Stimulated activated memory B cell treated with anti-CD40 and anti-IgM and Interleukin-4, amounts not matched to agents 10 μg/mL and 1 μg/mL and 100 μg/mL, for 72 hours (primary cell): ENCODE results near the gene TMEM144.

Experiments used
- ATAC-seq: fragments of 150-1000 bp; cut with Tn5 transposase; 2 replicates; pipeline ENCODE4 v1.10.0; 2021
- H3K27ac Mint-ChIP-seq: one replicate; pipeline ENCODE4 v1.8.0; 2022; ENCODE audit warnings: mild to moderate bottlenecking, mixed read lengths
- H3K27me3 Mint-ChIP-seq: one replicate; pipeline ENCODE4 v1.8.0; 2022; ENCODE audit warnings: mixed read lengths
- H3K36me3 Mint-ChIP-seq: one replicate; pipeline ENCODE4 v1.8.0; 2022; ENCODE audit warnings: mixed read lengths
- H3K4me1 Mint-ChIP-seq: one replicate; pipeline ENCODE4 v1.8.0; 2022; ENCODE audit warnings: mixed read lengths
- H3K4me3 Mint-ChIP-seq: one replicate; pipeline ENCODE4 v1.8.0; 2022; ENCODE audit warnings: mild to moderate bottlenecking, moderate library complexity, mixed read lengths
- H3K9me3 Mint-ChIP-seq: one replicate; pipeline ENCODE4 v1.8.0; 2022; ENCODE audit warnings: mixed read lengths

The TMEM144 gene

DNA sequence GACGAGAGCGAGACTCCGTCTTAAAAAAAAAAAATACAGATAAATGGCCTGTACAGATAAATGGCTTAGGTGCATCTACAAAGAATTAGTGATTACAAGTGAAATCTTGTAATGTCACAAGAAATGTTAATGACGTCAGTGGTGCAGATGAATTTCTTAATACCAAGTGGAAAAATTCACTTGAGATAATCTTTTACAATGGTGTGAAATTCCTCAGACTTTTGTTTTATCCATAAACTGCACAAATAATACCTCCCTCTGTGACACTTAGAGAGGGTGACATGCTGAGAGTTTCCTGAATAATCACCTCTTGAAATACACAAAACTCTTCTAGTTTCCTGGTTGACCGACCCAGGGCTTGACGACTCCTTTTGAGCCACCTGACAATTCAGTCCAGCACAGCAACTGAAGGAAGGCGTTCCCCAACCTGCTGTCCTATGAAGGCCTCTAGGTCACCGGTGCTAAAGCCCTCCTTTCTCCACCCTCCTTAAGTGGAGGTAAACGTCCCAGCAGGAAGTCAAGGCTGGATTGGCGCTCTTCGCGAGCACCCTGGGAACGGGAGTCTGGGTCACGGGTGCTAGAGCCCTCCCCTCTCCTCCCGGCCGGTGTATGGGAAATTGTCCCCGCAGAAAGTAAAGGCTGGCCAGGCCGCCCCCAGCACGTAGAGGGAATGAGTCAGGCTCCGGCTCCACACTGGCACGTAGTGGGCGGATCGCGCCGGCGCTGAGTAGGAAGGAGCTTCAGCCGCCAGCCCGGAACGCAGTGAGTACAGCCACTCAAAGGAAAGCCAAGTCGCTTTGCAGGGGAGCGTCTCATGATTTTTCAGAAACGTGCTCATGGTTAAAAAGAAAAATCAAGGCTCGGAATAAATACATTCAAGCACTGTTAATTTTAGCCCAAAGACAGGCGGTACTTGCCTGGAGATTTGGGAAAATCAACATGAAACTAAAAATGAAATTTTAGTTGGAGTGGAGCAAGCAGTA lies at the start of gene TMEM144:
Gene TMEM144, plus strand, starts transcription at position 662 of the 983 bp plus-strand sequence. CDS start 2,182 bp downstream, outside the sequence.
- H3K27ac Mint-ChIP-seq = no peak within 1 kb of the TSS
- peaks cover 6% of the 10 kb centered on the region for H3K9me3 Mint-ChIP-seq
- H3K27me3 Mint-ChIP-seq = peaks cover 8% of the 10 kb centered on the region
- no peaks in the 10 kb centered on the region for H3K36me3 Mint-ChIP-seq
- peak within 1 kb of the TSS; percentile 68 for H3K4me3 Mint-ChIP-seq
- peak; percentile 67 for ATAC-seq
- H3K4me1 Mint-ChIP-seq = no peaks in the 10 kb centered on the region

DNA sequence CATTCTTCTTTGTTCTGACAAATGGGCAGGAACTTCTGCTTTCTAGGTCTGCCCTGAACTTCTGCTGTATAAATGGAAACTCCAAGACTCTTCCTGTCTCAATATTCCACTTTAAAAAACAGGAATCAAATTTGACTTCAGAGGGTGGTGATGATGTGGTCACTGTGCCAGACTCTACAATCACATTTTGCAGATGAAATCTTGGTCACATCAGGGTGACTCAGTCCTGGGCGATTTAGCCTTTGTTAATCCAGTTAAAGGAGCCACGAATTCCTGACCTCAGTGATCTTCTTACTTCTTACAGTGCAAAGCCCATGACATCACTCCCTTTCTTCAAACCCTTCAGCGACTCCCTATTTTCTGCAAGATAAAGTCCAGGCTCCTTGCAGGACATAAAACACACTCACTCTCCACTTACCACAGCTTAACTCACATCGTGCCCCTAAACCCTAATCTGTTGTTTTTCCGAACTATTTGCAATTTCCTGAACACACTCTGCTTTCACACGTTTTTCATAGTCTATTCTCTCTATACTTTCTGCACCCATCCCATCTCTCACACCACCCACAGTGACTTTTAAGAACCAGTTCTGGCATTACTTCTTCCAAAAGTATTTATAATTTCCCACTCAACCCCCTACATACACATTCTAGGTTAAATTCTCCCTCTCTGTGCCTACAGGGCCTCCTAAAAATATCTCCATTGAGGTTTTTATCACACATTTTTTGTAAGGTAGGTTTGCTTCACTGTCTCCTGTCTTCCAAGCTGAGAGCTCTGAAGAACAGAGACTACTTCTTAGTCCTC lies 48.5 kb upstream of the TMEM144 start:
- Mint-ChIP-seq H3K36me3 (no peaks in the 10 kb centered on the region), H3K4me1 (no peaks in the 10 kb centered on the region)
- ATAC-seq = no peak

DNA sequence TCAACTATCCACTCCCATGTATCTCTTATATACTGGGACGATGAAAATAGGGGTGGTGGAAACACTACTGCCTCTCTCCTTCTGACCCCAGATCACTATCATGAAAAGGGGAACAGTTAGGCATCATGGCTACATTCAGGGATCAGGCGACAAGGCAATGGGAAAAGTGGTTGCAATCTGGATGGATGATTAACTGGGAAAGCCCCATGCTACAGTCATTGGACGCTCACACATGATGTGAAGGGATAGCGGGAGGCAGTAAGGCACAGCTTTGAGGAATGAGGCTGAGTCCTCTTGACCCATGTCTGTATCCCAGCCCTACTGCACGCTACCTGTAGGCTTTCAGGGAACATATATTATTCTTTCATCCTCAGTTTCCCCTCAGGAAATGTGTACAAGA lies 47.7 kb upstream of the TMEM144 start:
- H3K9me3 Mint-ChIP-seq = no peaks in the 10 kb centered on the region
- no peaks in the 10 kb centered on the region for H3K4me1 Mint-ChIP-seq
- H3K27me3 Mint-ChIP-seq = no peaks in the 10 kb centered on the region
- ATAC-seq = no peak
- H3K27ac Mint-ChIP-seq = no peak overlapping the region
- no peak overlapping the region for H3K4me3 Mint-ChIP-seq
- no peaks in the 10 kb centered on the region for H3K36me3 Mint-ChIP-seq

More for the DNA sequence above, 48.5 kb upstream of the TMEM144 start:
- Mint-ChIP-seq H3K27ac (no peak overlapping the region), H3K27me3 (no peaks in the 10 kb centered on the region), H3K4me3 (no peak overlapping the region), H3K9me3 (no peaks in the 10 kb centered on the region)

DNA sequence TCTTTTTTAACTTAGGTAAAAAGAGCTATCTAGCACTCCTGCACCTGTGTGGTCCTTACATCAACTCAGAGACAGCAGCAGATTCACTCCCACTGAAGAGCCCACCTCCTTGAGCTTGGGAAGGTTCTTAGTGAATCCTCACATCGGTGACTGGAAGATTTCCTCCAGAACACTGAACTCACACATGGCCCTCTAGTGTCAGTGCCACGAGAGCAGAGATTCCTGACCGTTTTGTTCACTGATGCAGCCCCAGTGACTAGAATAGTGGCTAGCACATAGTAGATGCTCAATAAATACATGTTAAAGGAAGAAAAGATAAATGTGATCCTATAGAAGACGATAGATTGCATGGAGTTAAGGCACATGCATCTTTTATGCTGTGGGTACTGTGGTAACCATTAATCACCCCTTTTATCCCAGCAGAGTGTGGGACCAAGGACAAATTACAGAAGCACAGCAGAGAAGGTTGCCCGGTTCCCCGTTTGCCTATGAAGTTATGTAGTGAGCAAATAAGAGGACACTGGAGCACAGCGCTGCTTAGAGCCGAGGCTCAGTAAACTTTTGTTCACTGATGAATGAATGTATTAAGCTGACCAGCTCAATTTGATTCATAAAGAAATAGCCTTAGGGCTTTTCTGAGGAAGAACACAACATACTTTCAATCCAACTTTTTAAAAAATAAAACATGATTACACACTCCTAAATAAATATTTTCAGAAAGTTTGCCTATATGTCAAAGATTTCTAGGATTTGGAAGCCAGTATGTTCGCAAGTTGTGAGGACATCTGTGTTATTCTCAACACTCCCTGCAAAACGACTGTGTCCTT lies 46.1 kb upstream of the TMEM144 start:
- no peaks in the 10 kb centered on the region for H3K27me3 Mint-ChIP-seq
- no peaks in the 10 kb centered on the region for H3K36me3 Mint-ChIP-seq
- no peak overlapping the region for H3K4me3 Mint-ChIP-seq
- no peak overlapping the region for H3K27ac Mint-ChIP-seq
- H3K9me3 Mint-ChIP-seq = no peaks in the 10 kb centered on the region
- H3K4me1 Mint-ChIP-seq = no peaks in the 10 kb centered on the region
- no peak for ATAC-seq

- Mint-ChIP-seq H3K4me3 (no peak overlapping the region), H3K9me3 (no peaks in the 10 kb centered on the region), H3K27ac (no peak overlapping the region), H3K4me1 (no peaks in the 10 kb centered on the region), H3K36me3 (no peaks in the 10 kb centered on the region), H3K27me3 (no peaks in the 10 kb centered on the region)
- no peak for ATAC-seq
These were observed 45.5 kb upstream of the TMEM144 start for GRCh38 chr4:158164768-158165213.

GRCh38 chr4:158166701-158167100 lies 43.6 kb upstream of the TMEM144 start:
- no peaks in the 10 kb centered on the region for H3K9me3 Mint-ChIP-seq
- H3K27me3 Mint-ChIP-seq = peaks cover 13% of the 10 kb centered on the region
- H3K36me3 Mint-ChIP-seq = no peaks in the 10 kb centered on the region
- no peak overlapping the region for H3K4me3 Mint-ChIP-seq
- peaks cover under 1% of the 10 kb centered on the region for H3K4me1 Mint-ChIP-seq
- H3K27ac Mint-ChIP-seq = no peak overlapping the region
- no peak for ATAC-seq

GRCh38 chr4:158168606-158169005 lies 41.7 kb upstream of the TMEM144 start:
- peaks cover 21% of the 10 kb centered on the region for H3K27me3 Mint-ChIP-seq
- ATAC-seq = no peak

DNA sequence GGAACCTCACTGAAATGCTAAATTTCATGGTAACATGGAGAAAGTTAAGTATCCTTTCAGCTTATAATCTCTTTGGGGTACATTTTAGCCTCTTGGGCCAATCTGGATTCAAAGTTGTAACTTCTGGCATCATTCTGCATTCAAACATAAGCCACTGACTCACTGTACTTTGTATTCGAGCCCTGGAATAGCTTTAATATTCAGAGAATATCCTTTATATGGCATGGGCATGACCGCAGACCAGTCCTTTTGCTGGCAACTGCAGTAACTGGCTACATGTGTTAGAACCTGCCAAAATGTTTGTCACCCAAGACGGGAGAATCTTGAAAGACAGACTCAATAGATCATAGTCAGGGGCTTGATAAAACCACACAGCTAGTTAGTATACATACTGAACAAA lies 40.8 kb upstream of the TMEM144 start:
- Mint-ChIP-seq H3K4me1 (peaks cover 7% of the 10 kb centered on the region), H3K9me3 (no peaks in the 10 kb centered on the region), H3K27me3 (peaks cover 21% of the 10 kb centered on the region), H3K36me3 (no peaks in the 10 kb centered on the region), H3K27ac (no peak overlapping the region), H3K4me3 (no peak overlapping the region)
- ATAC-seq = no peak

More at GRCh38 chr4:158168606-158169005, 41.7 kb upstream of the TMEM144 start:
- no peaks in the 10 kb centered on the region for H3K9me3 Mint-ChIP-seq
- H3K36me3 Mint-ChIP-seq = no peaks in the 10 kb centered on the region
- H3K27ac Mint-ChIP-seq = no peak overlapping the region
- H3K4me1 Mint-ChIP-seq = peaks cover 7% of the 10 kb centered on the region
- no peak overlapping the region for H3K4me3 Mint-ChIP-seq

GRCh38 chr4:158169931-158170690 lies 40.2 kb upstream of the TMEM144 start:
- Mint-ChIP-seq H3K36me3 (no peaks in the 10 kb centered on the region), H3K27me3 (peaks cover 21% of the 10 kb centered on the region), H3K4me3 (no peak overlapping the region), H3K9me3 (no peaks in the 10 kb centered on the region), H3K27ac (no peak overlapping the region), H3K4me1 (peaks cover 7% of the 10 kb centered on the region)
- no peak for ATAC-seq

DNA sequence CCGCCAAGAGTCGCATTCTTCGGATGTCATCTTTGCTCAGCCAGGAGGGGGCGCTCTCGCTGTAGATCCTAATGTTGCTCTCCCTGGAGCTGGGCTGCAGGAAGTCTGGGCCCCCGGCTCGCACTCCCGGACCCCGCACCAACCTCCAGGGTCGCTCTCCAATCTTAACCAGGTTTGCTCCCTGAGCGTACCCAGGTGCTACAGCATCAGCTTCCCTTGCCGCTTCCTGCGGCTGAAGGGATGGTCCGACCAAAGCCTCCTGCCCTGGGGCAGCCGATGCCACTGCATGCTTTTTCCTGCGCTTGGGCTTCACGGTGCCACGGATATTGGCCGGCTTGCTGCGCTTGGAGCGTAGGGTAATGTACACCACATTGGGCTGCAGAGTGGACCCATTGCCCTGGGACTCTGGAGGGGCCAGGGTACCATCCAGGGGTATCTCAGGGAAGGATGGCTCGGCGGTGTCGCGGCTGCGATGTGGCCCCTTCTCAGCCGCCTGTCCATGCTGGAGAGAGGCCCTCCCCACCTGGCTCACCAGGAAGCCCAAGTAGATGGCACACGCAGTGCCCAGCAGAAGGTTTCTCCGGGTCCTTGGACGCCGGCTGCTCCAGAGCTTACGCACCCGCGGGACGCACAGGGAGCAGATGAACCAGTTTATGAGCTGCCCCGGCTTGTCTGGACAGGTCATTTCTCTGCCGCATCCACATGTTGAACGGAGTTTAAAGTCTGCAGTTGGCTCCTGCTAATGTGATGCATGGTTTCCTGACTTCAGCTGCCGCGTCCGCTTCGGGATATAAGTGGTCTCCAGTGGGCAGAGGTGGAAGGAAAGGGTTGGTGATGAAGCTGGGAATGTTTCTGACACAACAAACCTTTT lies 39.4 kb upstream of the TMEM144 start:
- H3K4me1 Mint-ChIP-seq = peaks cover 7% of the 10 kb centered on the region
- H3K27ac Mint-ChIP-seq = no peak overlapping the region
- no peaks in the 10 kb centered on the region for H3K36me3 Mint-ChIP-seq
- no peaks in the 10 kb centered on the region for H3K9me3 Mint-ChIP-seq
- no peak overlapping the region for H3K4me3 Mint-ChIP-seq
- H3K27me3 Mint-ChIP-seq = peaks cover 21% of the 10 kb centered on the region
- no peak for ATAC-seq

DNA sequence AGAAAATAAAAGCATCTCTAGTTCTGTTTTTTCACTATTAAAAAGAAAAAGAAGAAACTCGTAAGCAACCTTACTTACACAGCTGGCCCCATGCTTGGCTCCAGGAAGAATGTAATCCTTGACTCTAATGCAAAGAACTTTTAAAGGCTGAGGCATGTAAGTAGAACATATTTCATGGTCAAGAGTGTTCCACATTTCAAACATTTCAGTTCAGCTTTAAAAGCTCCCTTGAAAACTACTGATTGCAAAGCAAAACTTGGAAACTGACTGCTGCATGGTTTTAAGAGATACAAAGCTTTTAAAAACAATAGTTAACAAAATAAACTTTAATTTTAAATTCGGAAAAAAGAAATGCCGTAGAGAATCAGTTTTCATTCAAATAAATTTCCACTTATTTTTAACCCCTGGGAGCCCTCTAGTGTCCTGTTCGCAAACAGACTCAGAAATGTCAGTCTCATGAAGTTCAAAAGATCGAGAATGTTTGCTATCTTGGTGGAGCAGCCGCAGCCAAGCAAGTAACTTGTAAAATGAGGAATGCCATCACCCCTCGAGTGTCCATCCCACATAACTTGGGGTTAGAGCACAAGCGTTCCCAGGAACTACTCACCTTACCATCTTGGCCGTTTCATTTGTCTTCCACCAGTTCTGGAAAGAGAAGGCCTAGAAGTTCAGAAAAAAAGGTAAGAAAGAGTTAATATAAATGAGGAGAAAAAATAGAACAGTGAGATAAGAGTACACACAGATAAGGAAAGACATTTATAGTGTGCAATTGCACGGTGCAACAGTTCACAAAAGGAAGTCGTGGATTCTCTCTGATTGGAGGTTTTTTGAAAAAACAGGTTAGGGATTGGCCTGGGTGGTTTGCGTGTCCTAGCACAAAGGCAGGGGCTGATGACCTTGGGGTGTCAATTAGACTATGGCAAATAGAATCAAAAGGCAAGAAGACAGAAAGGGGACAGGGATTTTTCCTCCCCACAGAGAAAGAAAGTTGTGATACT lies 37.7 kb upstream of the TMEM144 start, which contains the start of gene GASK1B:
Gene GASK1B, minus strand, starts transcription at position 765 of the 998 bp plus-strand sequence. CDS start 1,650 bp downstream, outside the sequence.
- H3K9me3 Mint-ChIP-seq = no peaks in the 10 kb centered on the region
- H3K4me1 Mint-ChIP-seq = peaks cover 7% of the 10 kb centered on the region
- H3K27ac Mint-ChIP-seq = no peak within 1 kb of the TSS
- no peaks in the 10 kb centered on the region for H3K36me3 Mint-ChIP-seq
- no peak for ATAC-seq
- peaks cover 21% of the 10 kb centered on the region for H3K27me3 Mint-ChIP-seq
- no peak within 1 kb of the TSS for H3K4me3 Mint-ChIP-seq

DNA sequence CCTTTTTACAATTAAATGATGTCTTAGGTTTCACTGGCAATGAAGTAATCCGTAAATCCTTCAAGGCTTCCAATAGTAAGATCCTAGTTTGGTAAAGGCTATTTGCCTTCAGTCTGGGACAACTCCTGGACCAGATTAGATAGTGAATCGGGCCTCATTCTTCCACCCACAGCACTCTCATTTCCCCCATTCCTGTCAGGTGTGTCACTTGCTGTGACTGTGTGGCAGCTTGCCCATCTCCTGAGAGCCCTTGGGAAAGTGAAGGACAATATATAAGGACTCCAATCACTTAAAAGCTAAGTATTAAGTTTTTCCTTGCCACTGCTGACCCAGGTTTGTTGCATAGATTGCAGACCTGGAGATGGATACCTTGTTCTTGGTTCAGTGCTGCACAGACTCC lies 34.2 kb upstream of the TMEM144 start:
- H3K27me3 Mint-ChIP-seq = peaks cover 10% of the 10 kb centered on the region
- H3K4me3 Mint-ChIP-seq = no peak overlapping the region
- ATAC-seq = peak; percentile 15
- H3K9me3 Mint-ChIP-seq = no peaks in the 10 kb centered on the region
- H3K27ac Mint-ChIP-seq = no peak overlapping the region
- peaks cover 7% of the 10 kb centered on the region for H3K4me1 Mint-ChIP-seq
- H3K36me3 Mint-ChIP-seq = no peaks in the 10 kb centered on the region
